NK-92 treated with Interleukin-12 subunit alpha and Interleukin-12 subunit beta, amount 100 ng/mL, for 24 hours (cell line): ENCODE measurements around the gene ERFE.

Experiments used
- DNase-seq: peaks from one replicate; lab custom pipeline; 2025; lab: John Stamatoyannopoulos, UW

The ERFE gene

GRCh38 chr2:238139196-238140039 is 19.4 kb upstream of the ERFE start:
- DNase-seq, result no peak

- DNase-seq, result no peak
Measured at GRCh38 chr2:238140040-238140439, 18.7 kb upstream of the ERFE start.

- no peak for DNase-seq
Measured at GRCh38 chr2:238140721-238141540, 17.8 kb upstream of the ERFE start.

- DNase-seq, result no peak
Measured at GRCh38 chr2:238141541-238142318, 17.0 kb upstream of the ERFE start.

GRCh38 chr2:238142382-238143205 is 16.2 kb upstream of the ERFE start:
- DNase-seq, result no peak

- DNase-seq, result no peak
Measured at GRCh38 chr2:238143239-238143951, 15.4 kb upstream of the ERFE start.

GRCh38 chr2:238144262-238144661 is 14.5 kb upstream of the ERFE start:
- no peak for DNase-seq

- no peak for DNase-seq
Measured at GRCh38 chr2:238145046-238145445, 13.7 kb upstream of the ERFE start.

- DNase-seq, result no peak
Measured at GRCh38 chr2:238145851-238146250, 12.9 kb upstream of the ERFE start.

- no peak for DNase-seq
Measured at GRCh38 chr2:238146884-238147544, 11.8 kb upstream of the ERFE start.

GRCh38 chr2:238148981-238149380 is 9.8 kb upstream of the ERFE start:
- DNase-seq, result no peak

- DNase-seq, result no peak
Measured at GRCh38 chr2:238149841-238150572, 8.8 kb upstream of the ERFE start.

- DNase-seq, result no peak
Measured at GRCh38 chr2:238150686-238151085, 8.1 kb upstream of the ERFE start.

- no peak for DNase-seq
Measured at GRCh38 chr2:238151205-238151604, 7.6 kb upstream of the ERFE start.

GRCh38 chr2:238151628-238152235 is 7.0 kb upstream of the ERFE start:
- DNase-seq, result no peak

GRCh38 chr2:238152771-238153688 is 5.7 kb upstream of the ERFE start:
- no peak for DNase-seq

GRCh38 chr2:238154570-238154969 is 4.2 kb upstream of the ERFE start:
- no peak for DNase-seq
